ENCODE data around the gene SLC36A3.
"Not testable (repeated sequence)": the region's sequence is repeated elsewhere in the genome, so short reads cannot be mapped to it uniquely, and the experiment has no call there.

Gene SLC36A3

GRCh38 chr5:151303666-151304065 lies at the start of gene SLC36A3:
Gene SLC36A3 (minus strand): TSS chr5:151303766. CDS start chr5:151303354, 412 bp downstream.
- DNase-seq (ENCODE audit: low read depth), result no peak

- DNase-seq (ENCODE audit: low read depth), result no peak
These were observed 48.1 kb upstream of the SLC36A3 start for GRCh38 chr5:151351671-151352070.

- no peak for DNase-seq (ENCODE audit: low read depth)
These were observed 45.2 kb upstream of the SLC36A3 start for GRCh38 chr5:151348789-151349188.

GRCh38 chr5:151347369-151347768 lies 43.8 kb upstream of the SLC36A3 start, which contains the start of gene SLC36A2:
Gene SLC36A2 (minus strand): TSS chr5:151347559. CDS start chr5:151347460, 99 bp downstream.
- DNase-seq (ENCODE audit: low read depth), result no peak

GRCh38 chr5:151345808-151346478 lies 42.4 kb upstream of the SLC36A3 start:
- DNase-seq (ENCODE audit: low read depth), result no peak

- no peak for DNase-seq (ENCODE audit: low read depth)
These were observed 41.7 kb upstream of the SLC36A3 start for GRCh38 chr5:151345187-151345807.

- DNase-seq (ENCODE audit: low read depth), result no peak
These were observed 40.5 kb upstream of the SLC36A3 start for GRCh38 chr5:151344088-151344487.

- DNase-seq (ENCODE audit: low read depth), result no peak
These were observed 36.4 kb upstream of the SLC36A3 start for GRCh38 chr5:151340004-151340403.

GRCh38 chr5:151338734-151339133 lies 35.2 kb upstream of the SLC36A3 start:
- DNase-seq (ENCODE audit: low read depth), result no peak

GRCh38 chr5:151332857-151333256 lies 29.3 kb upstream of the SLC36A3 start:
- no peak for DNase-seq (ENCODE audit: low read depth)

- no peak for DNase-seq (ENCODE audit: low read depth)
These were observed 25.2 kb upstream of the SLC36A3 start for GRCh38 chr5:151328734-151329133.

- no peak for DNase-seq (ENCODE audit: low read depth)
These were observed 24.0 kb upstream of the SLC36A3 start for GRCh38 chr5:151327585-151327984.

GRCh38 chr5:151326266-151326665 lies 22.7 kb upstream of the SLC36A3 start:
- no peak for DNase-seq (ENCODE audit: low read depth)

GRCh38 chr5:151320481-151320880 lies 16.9 kb upstream of the SLC36A3 start:
- no peak for DNase-seq (ENCODE audit: low read depth)

GRCh38 chr5:151318850-151319732 lies 15.5 kb upstream of the SLC36A3 start:
- no peak for DNase-seq (ENCODE audit: low read depth)

- no peak for DNase-seq (ENCODE audit: low read depth)
These were observed 14.3 kb upstream of the SLC36A3 start for GRCh38 chr5:151317871-151318270.

- peak; percentile 20 for DNase-seq (ENCODE audit: low read depth)
These were observed 12.5 kb upstream of the SLC36A3 start for GRCh38 chr5:151315998-151316597.

- DNase-seq (ENCODE audit: low read depth), result no peak
These were observed 9.8 kb upstream of the SLC36A3 start for GRCh38 chr5:151313357-151313756.

- DNase-seq (ENCODE audit: low read depth), result no peak
These were observed 9.3 kb upstream of the SLC36A3 start for GRCh38 chr5:151312756-151313324.

- DNase-seq (ENCODE audit: low read depth), result no peak
These were observed 7.4 kb upstream of the SLC36A3 start for GRCh38 chr5:151310932-151311331.

- not testable (repeated sequence) for DNase-seq (ENCODE audit: low read depth)
These were observed 6.3 kb upstream of the SLC36A3 start for GRCh38 chr5:151309821-151310220.

- DNase-seq (ENCODE audit: low read depth), result not testable (repeated sequence)
These were observed 5.7 kb upstream of the SLC36A3 start for GRCh38 chr5:151309266-151309665.
